GM12878 (cell line): ENCODE results near the gene OR4E1. TPM values are rescaled to one million over a fixed set of nuclear protein-coding genes. Genes with fewer than 3 reads are reported as not detected.

Experiments
- ATAC-seq: fragments of 200-7000 bp; cut with Tn5 transposase; 3 replicates; pipeline ENCODE4 v1.9.1; 2020; ENCODE audit warnings: mild to moderate bottlenecking, moderate library complexity
- BruUV-seq: library from RNA; stranded (reverse); fragments of 400-500 nt; replicated peaks from 2 replicates; lab custom pipeline; 2021; lab: Mats Ljungman, UMichigan
- CTCF ChIA-PET: fragments of 300-600 bp; sonication (Branson Sonifier 250); formaldehyde crosslinking; extraction: SDS; loops from one replicate; lab custom pipeline; 2021; ENCODE audit warnings: inconsistent platforms; lab: Yijun Ruan, JAX
- POLR2A ChIA-PET: fragments of 350-600 bp; formaldehyde crosslinking; extraction: SDS; loops from one replicate; lab custom pipeline; 2021; ENCODE audit warnings: inconsistent platforms; lab: Charles Lee
- RAD21 ChIA-PET: fragments of 300-600 bp; sonication (Branson Sonifier 250); formaldehyde crosslinking; loops from one replicate; lab custom pipeline; 2023; ENCODE audit warnings: antibody characterized with exemption; ENCODE audit not compliant: unreplicated experiment; lab: Charles Lee
- SMC1A ChIA-PET: fragments of 300-600 bp; sonication (Branson Sonifier 250); formaldehyde crosslinking; loops from one replicate; lab custom pipeline; 2023; ENCODE audit not compliant: unreplicated experiment, uncharacterized antibody; lab: Charles Lee
- DNase-seq: peaks from one replicate; pipeline ENCODE4 v3.0.0-alpha.2; 2011; ENCODE audit warnings: low read depth, low spot score
- FAIRE-seq: peaks from 3 replicates; lab custom pipeline; 2011; peaks lifted over from hg19 to GRCh38; lab: Jason Lieb, UNC
- H2AFZ ChIP-seq: 2 replicates; pipeline ENCODE4 v1.6.0; 2011; ENCODE audit warnings: low read depth, low read length, control low read depth; ENCODE audit not compliant: control insufficient read depth
- H3K27ac ChIP-seq: 2 replicates; pipeline ENCODE4 v1.5.1; 2011; ENCODE audit warnings: control low read depth; ENCODE audit not compliant: control insufficient read depth, insufficient read depth
- H3K27me3 ChIP-seq, 2 experiments: replicated peaks in 1 of 2; 2 replicates each; pipeline versions ENCODE4 v1.6.0 to v1.6.1; 2011; ENCODE audit warnings: low read length in 1 of 2; ENCODE audit not compliant: control insufficient read depth in 2 of 2, insufficient read depth in 2 of 2
- H3K36me3 ChIP-seq, 2 experiments: 2 replicates each; pipeline ENCODE4 v1.5.1; 2011; ENCODE audit warnings: low read length in 1 of 2; ENCODE audit not compliant: control insufficient read depth in 2 of 2, insufficient read depth in 2 of 2
- H3K4me1 ChIP-seq: 2 replicates; pipeline ENCODE4 v1.6.1; 2011; ENCODE audit warnings: mild to moderate bottlenecking, low read length, moderate library complexity, mixed read lengths; ENCODE audit not compliant: control insufficient read depth, insufficient read depth
- H3K4me2 ChIP-seq: 2 replicates; pipeline ENCODE4 v1.6.0; 2011; ENCODE audit warnings: control low read depth; ENCODE audit not compliant: control insufficient read depth, insufficient read depth
- H3K4me3 ChIP-seq: fragments of 200-600 bp; sonication (generic); 2 replicates; pipeline ENCODE4 v1.5.1; 2016
- H3K79me2 ChIP-seq: 2 replicates; pipeline ENCODE4 v1.6.0; 2011; ENCODE audit warnings: low read length; ENCODE audit not compliant: control insufficient read depth, insufficient read depth
- H3K9ac ChIP-seq: 2 replicates; pipeline ENCODE4 v1.8.0; 2011; ENCODE audit warnings: low read length, control low read depth, mixed read lengths; ENCODE audit not compliant: control insufficient read depth, insufficient read depth
- H3K9me3 ChIP-seq: replicated peaks from 3 replicates; pipeline ENCODE4 v1.5.1; 2011; ENCODE audit warnings: mild to moderate bottlenecking, low read length; ENCODE audit not compliant: control insufficient read depth, insufficient read depth
- H4K20me1 ChIP-seq: 2 replicates; pipeline ENCODE4 v1.6.0; 2011; ENCODE audit not compliant: control insufficient read depth, insufficient read depth
- CBFB ChIP-seq: IDR thresholded peaks from 2 replicates; pipeline ENCODE4 v1.6.1; 2016; ENCODE audit warnings: antibody characterized with exemption, low read depth
- CHD1 ChIP-seq: IDR thresholded peaks from 2 replicates; pipeline ENCODE4 v1.6.1; 2012; ENCODE audit warnings: low read depth, low read length, improper control_type of control experiment
- CHD2 ChIP-seq: IDR thresholded peaks from 2 replicates; pipeline ENCODE4 v1.6.1; 2011; ENCODE audit warnings: low read depth, low read length, improper control_type of control experiment, borderline replicate concordance
- CREM ChIP-seq: IDR thresholded peaks from 2 replicates; pipeline ENCODE4 v1.6.1; 2014; ENCODE audit warnings: antibody characterized with exemption, low read depth
- HDAC6 ChIP-seq: fragments of 200-600 bp; sonication (generic); IDR thresholded peaks from one replicate; pipeline ENCODE4 v1.8.0; 2017; ENCODE audit warnings: antibody characterized with exemption; ENCODE audit not compliant: unreplicated experiment
- NFXL1 ChIP-seq: fragments of 450-650 bp; IDR thresholded peaks from 2 replicates; pipeline ENCODE4 v1.6.1; 2017; ENCODE audit warnings: antibody characterized with exemption, mild to moderate bottlenecking, borderline replicate concordance
- NR2C2 ChIP-seq: IDR thresholded peaks from 2 replicates; pipeline ENCODE4 v1.6.1; 2011; ENCODE audit warnings: borderline replicate concordance, low read depth; ENCODE audit not compliant: control insufficient read depth, insufficient read length
- POLR2A ChIP-seq: IDR thresholded peaks from 2 replicates; pipeline ENCODE4 v1.6.1; 2011; ENCODE audit warnings: low read depth, mild to moderate bottlenecking, low read length
- RELA ChIP-seq: fragments of 450-650 bp; IDR thresholded peaks from 2 replicates; pipeline ENCODE4 v1.8.0; 2014; ENCODE audit warnings: borderline replicate concordance; ENCODE audit not compliant: partially characterized antibody
- SP1 ChIP-seq: IDR thresholded peaks from one replicate; pipeline ENCODE4 v1.6.1; 2011; ENCODE audit warnings: low read depth, low read length
- in situ Hi-C: fragments of 300-500 bp; cut with MboI; formaldehyde crosslinking; loops from 9 replicates; pipeline ENCODE4 v1.14.3; 2018; ENCODE audit warnings: mixed read lengths
- intact Hi-C: fragments of 100-400 bp; cut with micrococcal nuclease; formaldehyde crosslinking; loops from one replicate; pipeline ENCODE4 v1.14.2; 2022; ENCODE audit not compliant: unreplicated experiment
- polyA plus RNA-seq, 11 experiments: library from polyadenylated mRNA; depleted of rRNA in 4 of 11; unstranded in 6 of 11; stranded (reverse) in 5 of 11; fragments of >200 nt; fragmentation: Nextera tagmentation in 4 of 11; fragmentation: Illumina TruSeq in 1 of 11; extraction: Ambion mirVana in 4 of 11; extraction: Trizol in 1 of 11; gene quantifications; 1 replicate in 1 of 11; 2 replicates in 10 of 11; pipeline versions ENCODE4 v1.2.1 to v1.2.3, GENCODE V29; 2011 to 2016; ENCODE audit warnings: inconsistent platforms in 2 of 11, missing spikeins in 2 of 11, low read depth in 1 of 11
- total RNA-seq, 4 experiments: library from RNA; depleted of rRNA in 3 of 4; stranded (reverse); fragments of >200 nt in 3 of 4; fragmentation: Illumina TruSeq in 1 of 4; extraction: Trizol in 1 of 4; gene quantifications; 2 replicates each; pipeline versions ENCODE4 v1.2.1 to v1.2.3, GENCODE V29; 2013 to 2021
- TF ChIP-seq, protein P1 (sequence below): fragments of 450-650 bp; IDR thresholded peaks from 2 replicates; pipeline ENCODE4 v1.6.1; 2017; ENCODE audit warnings: antibody characterized with exemption, mild to moderate bottlenecking, moderate library complexity
- TF ChIP-seq, protein P2 (sequence below): fragments of 450-650 bp; IDR thresholded peaks from 2 replicates; pipeline ENCODE4 v1.6.1; 2018; ENCODE audit warnings: mild to moderate bottlenecking, low read depth, moderate library complexity; ENCODE audit not compliant: partially characterized antibody
- TF ChIP-seq, protein P3 (sequence below): fragments of 450-650 bp; IDR thresholded peaks from 2 replicates; pipeline ENCODE4 v1.6.1; 2017; ENCODE audit warnings: mild to moderate bottlenecking, moderate library complexity

Gene OR4E1
- total and polyA plus RNA-seq, 10 of the 15 experiments (the other 5 are each of a cell fraction or from before 2014, with no cell fraction given) = not detected

DNA sequence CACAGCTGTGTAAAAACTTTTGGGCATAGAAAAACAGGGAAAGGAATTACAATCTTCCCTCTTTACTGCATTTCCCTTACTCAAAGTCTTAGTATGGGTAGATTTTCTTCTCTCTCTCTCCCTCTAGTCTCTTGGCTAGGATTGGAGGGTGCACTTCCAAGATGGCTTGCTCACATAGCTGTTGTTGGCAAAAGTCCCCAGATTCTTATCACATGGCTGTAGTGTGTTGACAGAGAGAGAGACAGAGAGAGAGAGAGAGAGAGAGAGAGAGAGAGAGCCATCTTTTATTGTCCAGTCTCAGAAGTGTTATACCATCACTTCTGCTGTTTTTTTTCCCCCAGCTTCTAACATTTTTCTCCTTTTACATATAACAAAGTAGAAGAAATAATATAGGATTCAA is 26.2 kb downstream of the OR4E1 start:
- H3K4me2 ChIP-seq = no peak overlapping the region
- no peak for FAIRE-seq
- ChIA-PET CTCF (no interaction called here), SMC1A (no interaction called here), RAD21 (no interaction called here), POLR2A (no interaction called here)
- in situ Hi-C loops = no loop called here
- no peak overlapping the region for H3K27ac ChIP-seq
- BruUV-seq = no TSS peak
- no peaks in the 10 kb centered on the region for H3K9me3 ChIP-seq
- TF ChIP-seq POLR2A = no peak
- TF ChIP-seq, protein P1, sequence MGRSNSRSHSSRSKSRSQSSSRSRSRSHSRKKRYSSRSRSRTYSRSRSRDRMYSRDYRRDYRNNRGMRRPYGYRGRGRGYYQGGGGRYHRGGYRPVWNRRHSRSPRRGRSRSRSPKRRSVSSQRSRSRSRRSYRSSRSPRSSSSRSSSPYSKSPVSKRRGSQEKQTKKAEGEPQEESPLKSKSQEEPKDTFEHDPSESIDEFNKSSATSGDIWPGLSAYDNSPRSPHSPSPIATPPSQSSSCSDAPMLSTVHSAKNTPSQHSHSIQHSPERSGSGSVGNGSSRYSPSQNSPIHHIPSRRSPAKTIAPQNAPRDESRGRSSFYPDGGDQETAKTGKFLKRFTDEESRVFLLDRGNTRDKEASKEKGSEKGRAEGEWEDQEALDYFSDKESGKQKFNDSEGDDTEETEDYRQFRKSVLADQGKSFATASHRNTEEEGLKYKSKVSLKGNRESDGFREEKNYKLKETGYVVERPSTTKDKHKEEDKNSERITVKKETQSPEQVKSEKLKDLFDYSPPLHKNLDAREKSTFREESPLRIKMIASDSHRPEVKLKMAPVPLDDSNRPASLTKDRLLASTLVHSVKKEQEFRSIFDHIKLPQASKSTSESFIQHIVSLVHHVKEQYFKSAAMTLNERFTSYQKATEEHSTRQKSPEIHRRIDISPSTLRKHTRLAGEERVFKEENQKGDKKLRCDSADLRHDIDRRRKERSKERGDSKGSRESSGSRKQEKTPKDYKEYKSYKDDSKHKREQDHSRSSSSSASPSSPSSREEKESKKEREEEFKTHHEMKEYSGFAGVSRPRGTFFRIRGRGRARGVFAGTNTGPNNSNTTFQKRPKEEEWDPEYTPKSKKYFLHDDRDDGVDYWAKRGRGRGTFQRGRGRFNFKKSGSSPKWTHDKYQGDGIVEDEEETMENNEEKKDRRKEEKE = no peak
- TF ChIP-seq CHD2 = no peak
- TF ChIP-seq NFXL1 = no peak
- TF ChIP-seq CHD1 = no peak
- no peak for TF ChIP-seq HDAC6
- TF ChIP-seq, protein P2, sequence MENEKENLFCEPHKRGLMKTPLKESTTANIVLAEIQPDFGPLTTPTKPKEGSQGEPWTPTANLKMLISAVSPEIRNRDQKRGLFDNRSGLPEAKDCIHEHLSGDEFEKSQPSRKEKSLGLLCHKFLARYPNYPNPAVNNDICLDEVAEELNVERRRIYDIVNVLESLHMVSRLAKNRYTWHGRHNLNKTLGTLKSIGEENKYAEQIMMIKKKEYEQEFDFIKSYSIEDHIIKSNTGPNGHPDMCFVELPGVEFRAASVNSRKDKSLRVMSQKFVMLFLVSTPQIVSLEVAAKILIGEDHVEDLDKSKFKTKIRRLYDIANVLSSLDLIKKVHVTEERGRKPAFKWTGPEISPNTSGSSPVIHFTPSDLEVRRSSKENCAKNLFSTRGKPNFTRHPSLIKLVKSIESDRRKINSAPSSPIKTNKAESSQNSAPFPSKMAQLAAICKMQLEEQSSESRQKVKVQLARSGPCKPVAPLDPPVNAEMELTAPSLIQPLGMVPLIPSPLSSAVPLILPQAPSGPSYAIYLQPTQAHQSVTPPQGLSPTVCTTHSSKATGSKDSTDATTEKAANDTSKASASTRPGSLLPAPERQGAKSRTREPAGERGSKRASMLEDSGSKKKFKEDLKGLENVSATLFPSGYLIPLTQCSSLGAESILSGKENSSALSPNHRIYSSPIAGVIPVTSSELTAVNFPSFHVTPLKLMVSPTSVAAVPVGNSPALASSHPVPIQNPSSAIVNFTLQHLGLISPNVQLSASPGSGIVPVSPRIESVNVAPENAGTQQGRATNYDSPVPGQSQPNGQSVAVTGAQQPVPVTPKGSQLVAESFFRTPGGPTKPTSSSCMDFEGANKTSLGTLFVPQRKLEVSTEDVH = no peak
- TF ChIP-seq, protein P3, sequence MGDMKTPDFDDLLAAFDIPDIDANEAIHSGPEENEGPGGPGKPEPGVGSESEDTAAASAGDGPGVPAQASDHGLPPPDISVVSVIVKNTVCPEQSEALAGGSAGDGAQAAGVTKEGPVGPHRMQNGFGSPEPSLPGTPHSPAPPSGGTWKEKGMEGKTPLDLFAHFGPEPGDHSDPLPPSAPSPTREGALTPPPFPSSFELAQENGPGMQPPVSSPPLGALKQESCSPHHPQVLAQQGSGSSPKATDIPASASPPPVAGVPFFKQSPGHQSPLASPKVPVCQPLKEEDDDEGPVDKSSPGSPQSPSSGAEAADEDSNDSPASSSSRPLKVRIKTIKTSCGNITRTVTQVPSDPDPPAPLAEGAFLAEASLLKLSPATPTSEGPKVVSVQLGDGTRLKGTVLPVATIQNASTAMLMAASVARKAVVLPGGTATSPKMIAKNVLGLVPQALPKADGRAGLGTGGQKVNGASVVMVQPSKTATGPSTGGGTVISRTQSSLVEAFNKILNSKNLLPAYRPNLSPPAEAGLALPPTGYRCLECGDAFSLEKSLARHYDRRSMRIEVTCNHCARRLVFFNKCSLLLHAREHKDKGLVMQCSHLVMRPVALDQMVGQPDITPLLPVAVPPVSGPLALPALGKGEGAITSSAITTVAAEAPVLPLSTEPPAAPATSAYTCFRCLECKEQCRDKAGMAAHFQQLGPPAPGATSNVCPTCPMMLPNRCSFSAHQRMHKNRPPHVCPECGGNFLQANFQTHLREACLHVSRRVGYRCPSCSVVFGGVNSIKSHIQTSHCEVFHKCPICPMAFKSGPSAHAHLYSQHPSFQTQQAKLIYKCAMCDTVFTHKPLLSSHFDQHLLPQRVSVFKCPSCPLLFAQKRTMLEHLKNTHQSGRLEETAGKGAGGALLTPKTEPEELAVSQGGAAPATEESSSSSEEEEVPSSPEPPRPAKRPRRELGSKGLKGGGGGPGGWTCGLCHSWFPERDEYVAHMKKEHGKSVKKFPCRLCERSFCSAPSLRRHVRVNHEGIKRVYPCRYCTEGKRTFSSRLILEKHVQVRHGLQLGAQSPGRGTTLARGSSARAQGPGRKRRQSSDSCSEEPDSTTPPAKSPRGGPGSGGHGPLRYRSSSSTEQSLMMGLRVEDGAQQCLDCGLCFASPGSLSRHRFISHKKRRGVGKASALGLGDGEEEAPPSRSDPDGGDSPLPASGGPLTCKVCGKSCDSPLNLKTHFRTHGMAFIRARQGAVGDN = no peak
- no peak for TF ChIP-seq CBFB
- TF ChIP-seq SP1 = no peak
- TF ChIP-seq NR2C2 = no peak
- TF ChIP-seq RELA = no peak
- no peak for TF ChIP-seq CREM
- no peak for ATAC-seq
- H3K9ac ChIP-seq = no peak overlapping the region
- H3K79me2 ChIP-seq = no peaks in the 10 kb centered on the region
- no peak overlapping the region for H2AFZ ChIP-seq
- H3K27me3 ChIP-seq = no peaks in the 10 kb centered on the region
- no peak overlapping the region for H3K4me3 ChIP-seq
- H3K36me3 ChIP-seq = no peaks in the 10 kb centered on the region
- no peaks in the 10 kb centered on the region for H4K20me1 ChIP-seq
- no peaks in the 10 kb centered on the region for H3K4me1 ChIP-seq
- intact Hi-C loops = no loop called here
- DNase-seq = no peak
